Measurements from ENCODE around the gene SLCO4C1.

Gene SLCO4C1

GRCh38 chr5:102270036-102270435 is 26.0 kb downstream of the SLCO4C1 start:
- no peak for DNase-seq (ENCODE audit: low read depth)

GRCh38 chr5:102262688-102263087 is 33.4 kb downstream of the SLCO4C1 start:
- DNase-seq (ENCODE audit: low read depth), result no peak

- DNase-seq (ENCODE audit: low read depth), result no peak
Observed at GRCh38 chr5:102249381-102249780, 46.7 kb downstream of the SLCO4C1 start.

GRCh38 chr5:102243213-102243612 is 52.9 kb downstream of the SLCO4C1 start:
- DNase-seq (ENCODE audit: low read depth), result no peak

- no peak for DNase-seq (ENCODE audit: low read depth)
Observed at GRCh38 chr5:102241809-102242421, 54.2 kb downstream of the SLCO4C1 start.

- no peak for DNase-seq (ENCODE audit: low read depth)
Observed at GRCh38 chr5:102231693-102232619, 64.1 kb downstream of the SLCO4C1 start.

GRCh38 chr5:102229685-102230084 is 66.4 kb downstream of the SLCO4C1 start:
- no peak for DNase-seq (ENCODE audit: low read depth)

- no peak for DNase-seq (ENCODE audit: low read depth)
Observed at GRCh38 chr5:102226321-102226720, 69.8 kb downstream of the SLCO4C1 start.

GRCh38 chr5:102223542-102224477 is 72.3 kb downstream of the SLCO4C1 start:
- no peak for DNase-seq (ENCODE audit: low read depth)

- no peak for DNase-seq (ENCODE audit: low read depth)
Observed at GRCh38 chr5:102222772-102223171, 73.3 kb downstream of the SLCO4C1 start.

- no peak for DNase-seq (ENCODE audit: low read depth)
Observed at GRCh38 chr5:102221949-102222348, 74.1 kb downstream of the SLCO4C1 start.

GRCh38 chr5:102218159-102218558 is 77.9 kb downstream of the SLCO4C1 start:
- no peak for DNase-seq (ENCODE audit: low read depth)

GRCh38 chr5:102216678-102217077 is 79.4 kb downstream of the SLCO4C1 start:
- DNase-seq (ENCODE audit: low read depth), result no peak

GRCh38 chr5:102211165-102211564 is 84.9 kb downstream of the SLCO4C1 start:
- DNase-seq (ENCODE audit: low read depth), result no peak

GRCh38 chr5:102200861-102201260 is 95.2 kb downstream of the SLCO4C1 start:
- no peak for DNase-seq (ENCODE audit: low read depth)

GRCh38 chr5:102196481-102196880 is 99.6 kb downstream of the SLCO4C1 start:
- no peak for DNase-seq (ENCODE audit: low read depth)

Data from stimulated activated CD8-positive, alpha-beta memory T cell treated with anti-CD3 and anti-CD28 coated beads, Interleukin-7, amount 100 ng/mL, for 24 hours (primary cell).